GM19463 (cell line): ENCODE results near the gene SERHL2.
"Not testable (repeated sequence)": the region's sequence is repeated elsewhere in the genome, so short reads cannot be mapped to it uniquely, and the experiment has no call there.

Experiments used
- ATAC-seq: cut with Tn5 transposase; IDR thresholded peaks from one replicate; pipeline ENCODE4 v1.9.1; 2021; ENCODE audit warnings: mild to moderate bottlenecking, moderate library complexity; ENCODE audit not compliant: unreplicated experiment

The SERHL2 gene

GRCh38 chr22:42553475-42554361, at the start of gene SERHL2:
Gene SERHL2, plus strand, starts transcription at chr22:42553956. Its CDS starts 65 bp downstream, at chr22:42554021.
- ATAC-seq, result peak; percentile 56

- not testable (repeated sequence) for ATAC-seq
Observed at GRCh38 chr22:42508327-42508974, 45.3 kb upstream of the SERHL2 start.

GRCh38 chr22:42508975-42509364, 44.8 kb upstream of the SERHL2 start:
- not testable (repeated sequence) for ATAC-seq

- ATAC-seq, result no peak
Observed at GRCh38 chr22:42509548-42509947, 44.2 kb upstream of the SERHL2 start.

GRCh38 chr22:42511401-42511891, 42.3 kb upstream of the SERHL2 start:
- no peak for ATAC-seq

- ATAC-seq, result not testable (repeated sequence)
Observed at GRCh38 chr22:42512273-42512990, 41.3 kb upstream of the SERHL2 start.

- ATAC-seq, result not testable (repeated sequence)
Observed at GRCh38 chr22:42514331-42514730, 39.4 kb upstream of the SERHL2 start.

GRCh38 chr22:42515304-42515703, 38.5 kb upstream of the SERHL2 start:
- not testable (repeated sequence) for ATAC-seq

- no peak for ATAC-seq
Observed at GRCh38 chr22:42515896-42516295, 37.9 kb upstream of the SERHL2 start.

- not testable (repeated sequence) for ATAC-seq
Observed at GRCh38 chr22:42517103-42517502, 36.7 kb upstream of the SERHL2 start.

- ATAC-seq, result not testable (repeated sequence)
Observed at GRCh38 chr22:42518638-42519524, 34.9 kb upstream of the SERHL2 start.

GRCh38 chr22:42519525-42520401, 34.0 kb upstream of the SERHL2 start, which contains the start of gene RRP7A:
Gene RRP7A, minus strand, starts transcription at chr22:42519796. Its CDS starts 10 bp downstream, at chr22:42519786.
- ATAC-seq, result peak; percentile 91

- ATAC-seq, result no peak
Observed at GRCh38 chr22:42521228-42521546, 32.6 kb upstream of the SERHL2 start.

GRCh38 chr22:42522546-42522945, 31.2 kb upstream of the SERHL2 start:
- ATAC-seq, result no peak

GRCh38 chr22:42528591-42529307, 25.0 kb upstream of the SERHL2 start:
- ATAC-seq, result no peak

GRCh38 chr22:42529435-42529834, 24.3 kb upstream of the SERHL2 start:
- not testable (repeated sequence) for ATAC-seq

GRCh38 chr22:42531401-42532084, 22.2 kb upstream of the SERHL2 start:
- ATAC-seq, result not testable (repeated sequence)

- no peak for ATAC-seq
Observed at GRCh38 chr22:42533638-42533977, 20.1 kb upstream of the SERHL2 start.
